RCC 7860 (cell line): ENCODE results near the gene RGS3.
"Not testable (repeated sequence)": the region's sequence is repeated elsewhere in the genome, so short reads cannot be mapped to it uniquely, and the experiment has no call there.

ENCODE experiments used
- DNase-seq: peaks from one replicate; pipeline ENCODE4 v3.0.0-alpha.2; 2015; ENCODE audit warnings: low spot score
- FAIRE-seq: peaks from 2 replicates; lab custom pipeline; 2012; peaks lifted over from hg19 to GRCh38; lab: Jason Lieb, UNC

The RGS3 gene

DNA sequence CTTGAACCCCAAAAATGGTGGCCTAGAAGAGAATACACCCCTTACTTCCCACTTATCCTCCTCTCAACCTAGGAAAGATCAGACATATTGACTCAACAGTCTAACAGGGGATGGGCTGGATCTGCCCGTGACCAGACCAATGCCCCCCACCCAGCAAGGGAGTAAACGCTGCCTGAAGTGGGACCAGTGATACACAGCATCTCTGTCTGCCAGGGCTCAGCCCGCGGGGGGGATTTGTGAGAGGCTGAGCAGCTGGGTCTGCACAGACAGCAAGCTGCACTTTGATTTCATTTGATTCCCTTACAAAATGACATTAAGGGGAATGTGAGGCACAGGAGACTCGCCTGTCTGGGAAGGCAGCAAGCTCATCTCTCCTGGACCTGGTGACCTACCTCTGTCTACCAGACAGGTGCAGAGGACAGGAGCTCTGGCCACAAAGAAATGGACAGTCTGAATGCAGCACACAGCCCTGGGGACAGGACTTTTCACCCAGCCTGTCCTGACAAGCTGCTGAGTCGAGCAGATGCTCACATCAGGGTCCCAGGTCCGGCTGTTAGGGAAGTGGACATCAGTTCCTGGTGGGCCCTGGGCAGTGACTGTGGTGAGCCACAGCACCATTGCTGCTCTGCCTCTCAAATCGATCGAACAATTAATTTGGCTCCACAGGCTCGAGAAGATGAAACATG is 79.9 kb downstream of the RGS3 start:
- no peak for DNase-seq
- FAIRE-seq: no peak

DNA sequence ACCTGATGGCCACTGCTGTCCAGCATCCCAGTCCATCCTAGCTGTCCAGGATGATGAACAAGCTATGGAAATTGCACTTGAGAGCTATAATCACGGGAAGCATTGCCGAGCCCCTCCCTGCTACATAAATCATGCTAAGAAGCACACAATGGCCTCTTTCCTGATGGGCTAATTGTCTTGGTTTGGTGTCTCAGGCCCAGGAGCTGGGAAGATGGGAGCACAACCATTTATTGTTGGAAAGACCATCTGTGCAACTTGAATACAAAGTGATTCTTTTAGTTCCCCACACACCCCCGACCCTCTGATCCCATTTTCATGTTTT is 80.4 kb downstream of the RGS3 start:
- no peak for FAIRE-seq
- no peak for DNase-seq

DNA sequence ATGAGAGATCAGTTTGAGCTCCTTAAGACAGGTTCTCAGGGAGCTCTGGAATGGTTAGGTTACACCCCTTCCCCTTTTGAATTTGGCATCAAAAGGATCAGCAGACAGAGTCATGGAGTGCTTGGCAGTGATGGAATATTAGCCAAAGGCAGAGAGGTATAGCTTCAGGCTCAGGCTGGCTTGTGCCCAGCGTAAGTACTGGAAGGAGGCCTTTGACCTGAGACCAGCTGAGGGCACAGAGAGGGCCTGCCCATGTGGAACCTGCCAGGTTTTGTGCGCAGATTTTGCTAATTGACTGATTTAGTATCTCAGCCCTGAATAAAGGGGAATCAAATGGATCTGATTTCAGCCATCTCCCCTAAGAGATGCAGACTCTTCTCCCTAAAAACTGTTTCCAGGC is 81.5 kb downstream of the RGS3 start:
- DNase-seq (no peak), FAIRE-seq (no peak)

DNA sequence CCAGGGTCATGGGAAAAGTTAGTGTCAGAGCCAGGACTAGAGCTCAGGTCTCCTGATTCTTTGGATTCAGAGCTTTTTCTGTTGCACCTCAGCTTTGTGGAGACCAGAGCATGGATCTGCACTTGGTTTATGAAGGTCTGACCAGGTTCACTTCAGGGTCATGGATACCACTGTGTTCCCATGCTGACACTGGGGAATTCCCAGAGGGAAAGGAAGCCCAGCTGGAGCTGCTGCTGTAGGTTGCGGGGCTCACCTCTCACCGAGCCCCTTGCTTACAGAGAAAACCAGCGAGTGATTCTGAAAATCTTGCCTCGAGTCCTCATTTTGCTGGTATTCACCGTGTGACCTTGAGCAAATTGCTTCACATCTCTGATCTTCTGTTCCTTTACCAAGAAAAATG is 83.0 kb downstream of the RGS3 start:
- FAIRE-seq (no peak), DNase-seq (no peak)

DNA sequence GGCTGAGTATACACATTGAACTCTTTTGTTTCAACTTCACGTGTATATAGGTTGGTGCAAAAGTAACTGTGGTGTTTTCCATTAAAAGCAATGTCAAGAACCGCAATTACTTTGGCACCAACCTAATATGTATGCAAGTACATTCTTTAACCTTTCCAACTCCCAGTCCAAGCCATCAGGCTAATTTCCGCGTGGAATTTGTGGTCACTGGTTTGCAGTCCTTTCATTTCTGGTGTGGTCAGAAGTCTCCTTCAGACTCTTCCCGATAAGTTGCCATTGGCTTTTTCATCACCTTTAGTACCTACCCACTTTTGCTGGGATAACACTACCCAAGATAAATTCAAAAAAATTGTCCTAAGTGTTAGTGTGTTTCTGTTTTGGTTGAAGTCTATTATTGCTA is 84.0 kb downstream of the RGS3 start:
- no peak for DNase-seq
- no peak for FAIRE-seq

DNA sequence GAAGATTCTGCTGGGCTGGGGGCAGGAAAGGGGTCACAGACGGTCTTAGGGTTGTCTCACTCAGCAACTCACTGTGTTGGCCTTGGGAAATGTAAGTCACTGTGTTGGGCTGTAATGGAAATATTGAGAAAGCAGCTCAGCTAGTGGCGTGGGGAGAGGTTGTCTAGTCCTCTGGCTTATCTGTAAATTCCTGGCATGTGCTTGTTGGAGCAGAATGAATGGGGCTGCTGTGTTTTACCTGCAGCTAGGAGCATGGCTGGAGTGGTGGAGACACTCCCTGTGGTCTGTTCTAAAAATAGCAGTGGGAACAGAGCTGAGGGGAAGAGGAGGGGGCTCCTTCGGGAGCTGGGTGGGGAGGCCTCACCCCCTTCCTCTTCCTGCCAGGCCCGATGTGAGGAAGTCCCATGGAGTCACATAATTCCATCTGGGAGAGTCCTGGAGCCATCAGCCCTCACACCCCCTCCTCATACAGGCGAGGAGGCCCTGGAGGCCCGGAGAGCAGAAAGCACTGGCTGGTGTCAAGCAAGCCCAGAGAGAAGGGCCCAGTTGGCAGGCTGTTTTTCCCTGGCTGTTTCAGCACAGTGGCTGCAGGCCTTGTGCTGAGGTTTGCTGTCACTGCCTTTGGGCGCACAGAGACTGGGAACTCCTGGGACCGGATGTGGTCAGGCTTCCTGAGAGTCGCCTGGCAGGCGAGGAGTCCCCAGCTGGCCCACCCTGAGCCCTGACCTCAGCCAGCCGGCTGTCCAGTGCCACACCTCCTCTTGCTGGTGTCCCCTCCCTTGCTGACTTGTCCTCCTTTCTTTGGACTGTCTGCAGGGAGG is 84.9 kb downstream of the RGS3 start:
- FAIRE-seq: peak; percentile 84
- peak; percentile 72 for DNase-seq

DNA sequence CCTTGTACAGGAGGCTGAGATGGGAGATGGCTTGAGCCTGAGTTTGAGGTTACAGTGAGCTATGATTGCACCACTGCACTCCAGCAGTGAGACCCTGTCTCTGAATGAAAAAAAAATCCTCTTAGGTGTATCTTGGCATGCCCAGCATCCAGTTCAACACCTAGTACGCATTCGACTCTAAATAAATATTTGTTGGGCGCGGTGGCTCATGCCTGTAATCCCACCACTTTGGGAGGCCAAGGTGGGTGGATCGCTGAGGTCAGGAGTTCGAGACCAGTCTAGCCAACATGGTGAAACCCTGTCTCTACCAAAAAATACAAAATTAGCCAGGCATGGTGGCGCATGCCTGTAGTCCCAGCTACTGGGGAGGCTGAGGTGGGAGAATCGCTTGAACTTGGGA is 86.4 kb downstream of the RGS3 start:
- DNase-seq, FAIRE-seq: not testable (repeated sequence)

DNA sequence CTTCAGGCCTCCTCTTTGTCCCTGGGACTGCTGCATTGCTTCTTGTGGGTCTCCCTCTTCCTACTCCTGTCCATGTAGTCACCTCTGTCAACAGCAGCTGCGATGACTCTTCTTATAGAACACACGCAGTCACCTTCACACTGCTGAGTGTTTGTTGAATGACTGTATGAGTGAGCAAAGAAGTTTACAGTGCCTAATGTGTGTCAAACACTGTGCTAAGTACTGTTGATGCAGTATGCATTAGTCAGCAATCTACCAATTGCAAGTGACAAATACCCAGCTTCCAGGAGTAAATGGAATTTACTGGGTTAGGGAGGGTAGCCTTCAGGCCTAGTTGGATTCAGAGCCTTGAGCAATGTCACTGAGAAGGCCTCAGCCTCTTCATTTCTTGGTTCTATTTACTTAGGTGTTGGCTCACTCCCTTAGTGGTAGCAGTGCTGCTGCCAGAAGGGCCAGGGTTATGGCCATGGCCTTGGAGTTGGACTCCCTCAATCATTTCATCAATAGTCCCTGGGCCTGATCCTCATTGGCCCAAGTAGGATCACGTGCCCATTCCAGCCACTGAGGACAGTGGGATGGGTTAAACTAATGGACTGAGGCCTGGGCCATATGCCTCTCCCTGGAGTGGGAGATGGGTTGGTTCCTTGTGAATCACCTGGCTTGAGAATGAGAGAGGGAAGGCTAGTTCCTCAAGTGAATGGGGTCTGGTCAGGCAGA is 93.5 kb downstream of the RGS3 start:
- peak; percentile 32 for DNase-seq
- no peak for FAIRE-seq

DNA sequence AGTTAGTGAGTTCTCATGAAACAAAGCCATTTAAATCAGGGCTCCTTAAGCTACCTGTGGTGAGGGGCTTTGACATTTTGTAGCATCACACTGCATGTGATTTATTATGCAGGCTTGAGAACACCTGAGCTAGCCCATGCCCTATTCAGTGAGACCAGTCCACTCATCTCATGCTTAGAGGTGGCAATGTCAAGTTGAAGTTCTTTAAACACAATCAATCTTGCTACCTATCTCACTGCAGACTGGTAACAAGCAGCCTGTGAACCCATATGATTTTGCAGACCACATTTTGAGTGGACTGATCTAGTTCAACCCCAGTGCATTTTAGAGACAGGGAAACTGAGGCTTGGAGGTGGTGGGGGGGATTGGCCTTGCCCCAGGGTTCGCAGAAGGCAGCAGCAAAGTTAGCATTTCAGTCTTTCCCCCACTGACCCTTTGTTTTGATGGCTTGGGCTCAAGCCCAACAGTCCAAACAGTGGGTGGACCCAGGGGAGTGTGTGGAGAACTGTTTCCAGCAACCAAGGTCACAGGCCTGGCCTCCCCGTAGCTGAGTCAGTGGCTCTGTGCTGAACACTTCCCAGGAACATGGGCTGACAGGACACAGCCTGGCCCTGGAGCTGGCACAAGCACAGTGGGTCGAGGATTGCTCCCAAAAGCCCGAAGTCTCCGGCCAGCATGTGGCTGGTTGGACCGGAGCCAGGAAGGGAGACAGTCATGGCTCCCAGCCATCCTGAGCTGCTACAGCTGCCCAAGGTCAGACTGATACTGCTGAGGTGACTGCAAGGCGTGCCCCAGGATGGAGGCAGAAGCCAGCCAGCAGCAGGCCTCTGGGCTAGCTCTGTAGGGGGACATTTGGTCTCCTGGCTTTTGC is 95.3 kb downstream of the RGS3 start:
- DNase-seq (peak; percentile 48), FAIRE-seq (peak; percentile 42)

DNA sequence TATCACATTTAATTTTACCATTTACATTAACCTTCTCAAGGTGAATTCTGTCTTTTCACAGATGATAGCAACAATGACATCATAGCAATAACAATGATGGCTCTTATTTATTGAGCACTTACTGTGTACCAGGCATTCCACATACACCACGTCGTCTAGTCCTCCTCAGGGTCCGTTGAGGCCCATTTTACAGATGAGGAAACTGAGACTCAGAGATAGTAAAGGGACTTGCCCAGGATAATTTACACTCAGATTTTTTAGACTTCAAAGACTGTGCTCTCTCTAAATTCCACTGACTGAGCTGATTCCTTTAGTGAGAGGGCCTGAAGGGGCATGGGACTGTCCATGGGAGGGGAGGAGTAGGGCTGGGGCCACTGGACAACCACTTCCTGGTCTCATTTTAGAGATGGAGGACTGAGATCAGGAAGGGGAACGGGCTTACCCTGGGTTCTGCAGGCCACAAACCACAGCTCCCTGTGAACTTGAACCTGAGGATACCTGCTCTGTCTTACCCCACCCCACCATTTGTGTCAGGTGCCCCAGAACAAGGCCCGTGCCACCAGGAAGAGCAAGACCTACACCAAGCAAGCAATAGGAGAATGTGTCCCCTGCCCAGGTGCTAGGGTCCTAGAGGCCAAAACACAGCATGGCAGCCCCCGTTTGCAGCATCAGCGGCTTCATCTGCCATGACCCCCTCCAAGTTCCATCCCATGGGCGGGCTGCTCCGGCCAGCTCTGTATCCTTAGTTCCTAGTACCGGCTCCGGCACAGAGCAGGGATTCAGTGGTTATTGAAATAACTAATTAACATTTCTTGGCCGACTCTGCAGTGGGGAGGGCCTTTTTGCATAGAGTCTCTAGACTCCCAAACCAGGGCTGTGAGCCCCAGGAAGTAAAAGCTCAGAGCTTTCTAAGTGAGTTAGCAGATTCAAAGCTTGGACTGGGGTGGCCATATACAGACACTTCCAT is 96.6 kb downstream of the RGS3 start:
- DNase-seq (no peak), FAIRE-seq (no peak)

DNA sequence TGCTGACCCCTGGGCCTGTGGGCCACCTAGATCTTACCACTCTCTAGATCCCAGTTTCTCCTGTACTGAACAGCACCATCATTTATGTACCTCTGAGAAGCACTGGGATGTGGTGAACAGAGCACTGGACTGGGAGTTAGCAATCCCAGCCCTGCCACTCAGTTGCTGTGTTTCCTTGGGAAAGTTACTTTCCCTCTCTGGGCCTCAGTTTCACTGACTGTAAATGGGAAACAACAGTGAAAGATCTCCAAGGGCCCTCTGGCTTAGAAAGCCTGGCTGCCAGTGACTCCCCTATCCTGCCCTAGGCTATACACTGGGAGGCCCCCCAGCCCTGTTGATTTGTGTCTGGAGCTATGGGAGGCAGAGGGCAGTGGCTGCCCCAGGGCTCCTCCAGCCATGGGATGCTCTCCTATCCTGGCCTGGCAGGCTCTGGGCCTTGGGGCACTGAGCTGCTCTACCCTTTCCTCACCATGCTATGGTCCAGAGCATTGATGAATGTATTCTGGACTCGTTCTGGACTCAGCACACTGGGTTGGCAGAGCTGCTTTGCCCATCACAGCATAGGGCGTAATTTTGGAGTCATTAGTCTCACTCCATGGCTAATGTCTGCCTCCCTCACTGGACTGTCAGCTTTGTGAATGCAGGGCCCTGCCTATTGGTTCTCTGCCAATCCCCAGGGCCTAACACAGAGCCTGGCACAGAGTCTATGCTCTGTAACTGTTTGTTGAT is 99.3 kb downstream of the RGS3 start:
- DNase-seq: no peak
- FAIRE-seq: no peak

DNA sequence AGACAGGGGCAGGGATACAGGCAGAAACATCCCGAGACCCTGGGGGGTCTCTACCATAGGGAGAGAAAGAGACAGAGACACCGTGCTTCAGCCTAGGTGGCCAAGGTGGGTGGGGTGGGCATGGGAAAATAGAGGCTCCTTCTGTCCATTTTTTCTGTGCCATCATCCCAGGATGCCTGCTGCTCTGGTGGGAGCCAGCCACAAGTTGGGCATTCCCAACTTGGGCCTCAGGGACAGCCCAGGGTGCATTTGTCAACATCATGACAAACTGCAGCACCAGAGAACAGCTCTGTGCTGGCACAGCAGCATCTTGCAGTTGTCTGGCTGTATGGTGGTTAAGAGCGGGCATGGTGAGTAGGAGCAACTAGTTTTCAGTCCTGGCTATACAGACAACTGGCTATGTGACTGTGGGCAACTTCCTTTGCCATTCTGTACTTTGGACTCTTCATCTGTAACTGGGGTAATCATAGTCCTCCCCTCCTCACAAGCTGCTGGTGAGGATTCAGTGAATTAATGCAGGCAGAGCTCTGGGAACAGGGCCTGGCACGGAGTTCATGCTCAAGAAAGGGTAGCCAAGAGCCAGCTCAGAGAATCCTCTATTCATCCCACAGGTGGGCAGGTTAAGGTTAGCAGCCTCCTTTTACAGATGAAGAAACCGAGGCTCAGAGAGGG is 100.4 kb downstream of the RGS3 start:
- no peak for DNase-seq
- no peak for FAIRE-seq

DNA sequence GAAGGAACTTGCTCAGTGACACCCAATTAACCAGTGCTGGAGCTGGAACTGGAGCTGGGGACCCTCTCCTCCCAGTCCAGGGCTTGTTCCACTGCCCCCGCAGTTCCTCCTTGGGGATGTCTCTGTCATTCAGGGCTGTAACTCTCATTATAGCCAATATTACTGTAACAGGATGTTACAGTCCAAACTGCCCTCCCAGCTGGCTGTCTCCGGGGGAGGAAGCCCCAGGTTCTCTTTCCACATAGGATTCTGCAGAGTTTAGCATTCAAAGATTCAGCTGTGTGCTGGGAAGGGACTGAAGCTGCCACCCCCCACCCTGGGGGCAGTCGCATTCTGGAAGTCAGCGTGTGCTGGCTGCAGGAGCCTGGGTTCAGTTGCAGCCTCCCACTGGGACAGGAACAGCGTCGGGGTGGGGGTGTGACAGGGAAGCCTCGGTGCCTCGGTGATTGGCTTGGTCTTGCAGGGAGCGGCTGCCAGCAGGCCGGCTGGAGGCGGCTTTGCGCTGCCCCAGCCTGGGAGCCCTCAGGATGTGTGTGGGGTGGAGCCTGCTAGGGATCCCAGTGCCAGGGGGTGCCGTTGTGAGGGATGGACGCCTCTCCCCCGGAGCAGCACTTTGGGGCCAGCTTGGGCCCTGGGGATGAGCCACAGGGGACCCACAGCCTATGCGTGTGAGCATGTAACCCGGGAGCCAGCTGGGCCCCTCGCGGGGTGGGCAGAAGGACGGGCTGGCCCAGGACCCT is 101.1 kb downstream of the RGS3 start:
- FAIRE-seq: no peak
- no peak for DNase-seq

DNA sequence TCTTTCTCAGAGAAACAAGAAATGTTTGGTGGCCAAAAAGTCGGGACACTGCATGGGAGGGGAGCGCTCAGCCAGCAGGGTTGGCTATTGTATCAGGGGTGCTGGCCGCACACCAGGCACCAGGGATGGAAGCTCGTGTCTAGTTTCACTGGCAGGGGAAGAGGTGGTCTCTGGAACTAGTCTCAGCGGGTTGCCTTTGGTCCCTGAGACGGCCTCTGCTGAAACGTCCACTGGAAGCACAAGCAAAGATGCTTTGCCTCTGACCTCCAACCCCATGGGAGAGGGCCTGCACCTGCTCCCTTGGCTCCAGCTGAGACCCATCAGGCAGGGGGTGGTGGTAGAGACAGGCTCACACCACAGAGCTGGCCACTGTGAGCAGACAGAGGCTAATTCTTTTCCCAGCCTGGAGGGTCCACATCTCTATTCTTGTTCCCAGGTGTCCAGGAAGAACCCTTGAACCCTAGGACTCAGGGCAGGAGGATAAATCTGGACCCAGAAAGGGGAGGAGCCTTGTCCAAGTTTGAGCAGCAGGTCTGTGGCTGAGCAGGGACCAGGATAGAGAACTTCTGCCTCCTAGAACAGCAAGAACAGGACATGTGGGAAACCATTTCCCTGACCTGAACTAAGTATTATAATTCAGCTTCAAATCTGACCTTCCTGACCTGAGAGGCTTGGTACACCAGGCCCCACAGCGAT is 102.6 kb downstream of the RGS3 start:
- FAIRE-seq (no peak), DNase-seq (no peak)

DNA sequence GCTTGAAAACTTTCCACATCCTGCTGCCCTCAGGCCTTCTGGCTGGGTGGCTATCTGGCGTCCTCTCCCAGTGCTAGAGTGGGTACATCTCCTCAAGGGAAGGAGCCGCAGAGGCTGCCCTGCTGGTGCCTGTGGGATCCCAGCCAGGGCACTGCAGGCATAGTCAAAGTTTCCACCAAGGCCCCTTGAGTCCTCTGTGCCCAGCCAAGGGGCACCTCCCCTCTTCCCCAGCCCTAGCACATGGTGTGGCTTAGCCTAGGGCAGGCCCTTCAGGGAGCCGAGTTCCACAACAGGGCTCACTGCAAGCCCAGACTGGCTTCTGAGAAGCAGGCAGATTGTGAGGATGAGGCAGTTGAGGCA is 103.2 kb downstream of the RGS3 start:
- DNase-seq (no peak), FAIRE-seq (no peak)

DNA sequence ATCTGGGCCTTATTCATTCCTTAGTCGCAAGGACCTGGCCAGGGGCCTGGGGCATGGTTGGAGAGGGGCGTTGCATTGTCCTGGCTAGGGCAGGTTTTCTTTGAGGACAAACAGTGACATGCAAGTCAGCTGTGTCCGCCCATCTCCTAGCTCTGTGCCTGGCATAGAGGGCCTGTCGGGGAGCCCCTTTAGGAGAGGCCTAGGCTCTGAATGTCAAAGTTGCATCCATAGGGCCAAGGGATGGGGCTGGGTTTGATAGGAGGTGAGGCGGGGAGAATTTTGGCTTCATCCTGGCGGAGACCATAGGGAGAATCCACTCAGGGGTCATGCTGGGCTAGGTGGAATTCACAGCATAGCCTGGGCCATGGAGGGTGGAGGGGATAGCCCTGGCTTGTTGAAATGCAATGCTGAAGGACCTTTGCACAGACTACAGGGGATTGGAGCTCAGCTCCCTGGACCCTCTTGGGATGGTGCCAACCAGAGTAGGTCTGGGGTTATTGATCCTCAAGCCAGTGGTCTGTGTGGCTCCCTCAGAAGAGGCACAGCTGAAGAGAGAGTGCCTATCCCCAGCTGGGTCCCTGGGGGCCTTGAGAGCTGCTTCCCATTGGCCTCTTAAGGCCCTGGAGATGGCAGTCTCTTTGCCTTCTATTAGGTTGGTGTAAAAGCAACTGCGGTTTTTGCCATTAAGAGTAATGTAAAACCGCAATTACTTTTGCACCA is 104.0 kb downstream of the RGS3 start:
- FAIRE-seq (no peak), DNase-seq (no peak)

DNA sequence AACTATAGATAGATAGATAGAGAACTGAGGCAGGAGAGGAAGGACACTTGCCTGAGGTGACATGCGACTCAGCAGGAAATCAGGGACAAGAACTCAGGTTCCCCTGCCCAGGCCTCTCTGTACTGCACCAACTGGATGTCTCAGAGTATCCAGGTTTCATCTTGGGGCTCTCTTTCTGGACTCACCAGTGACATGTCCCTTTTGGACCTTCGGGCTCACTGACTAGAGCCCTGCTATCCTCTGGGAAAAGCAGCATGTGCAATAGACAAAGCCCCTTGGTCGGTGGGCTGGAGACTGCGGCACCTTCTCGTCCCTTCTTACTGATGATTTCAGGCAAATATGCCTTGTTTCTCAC is 104.5 kb downstream of the RGS3 start:
- FAIRE-seq (no peak), DNase-seq (no peak)
